Cardiac fibroblast (primary cell): ENCODE data around the gene ZSCAN5C.
A peak's percentile ranks its signal among the peaks of the same experiment; 100 is the strongest.

ENCODE experiments used
- DNase-seq, 2 donors: peaks; one replicate each; pipeline versions ENCODE4 v3.0.0 to v3.0.0-alpha.2; 2010; ENCODE audit warnings: low read depth in 2 of 2
- H3K4me3 ChIP-seq, 2 donors: replicated peaks in 1 of 2; 1 replicate in 1 of 2; 2 replicates in 1 of 2; pipeline ENCODE4 v1.5.1; 2011; ENCODE audit warnings: low read depth in 2 of 2, low read length in 2 of 2, mild to moderate bottlenecking in 2 of 2, moderate library complexity in 1 of 2
- CTCF ChIP-seq: IDR thresholded peaks from one replicate; pipeline ENCODE4 v1.5.1; 2011; ENCODE audit warnings: low read depth, mild to moderate bottlenecking, low read length, inconsistent platforms

ZSCAN5C gene

DNA sequence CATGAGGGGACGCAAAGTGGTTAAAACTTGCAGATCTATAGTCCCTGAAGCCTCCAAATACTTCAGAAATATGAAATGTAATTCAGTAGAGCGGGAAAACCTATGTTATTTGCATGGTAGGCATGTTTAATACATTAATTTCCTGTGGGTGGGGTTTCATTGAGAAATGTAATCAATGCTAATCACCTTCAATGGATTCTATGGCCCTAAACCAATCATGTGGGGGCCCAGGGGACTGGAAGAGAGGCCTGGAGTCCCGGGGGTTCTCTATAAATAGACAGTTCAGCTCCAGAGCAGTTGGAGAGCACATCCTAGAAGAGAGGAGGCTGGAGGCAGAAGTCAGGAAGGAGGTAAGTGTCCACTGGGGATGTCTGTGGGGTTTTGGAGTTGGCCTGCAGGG, at the start of gene ZSCAN5C:
TSS of gene ZSCAN5C (plus strand) at position 301 of the 400 bp plus-strand sequence. CDS start 3,641 bp downstream, outside the sequence.
- H3K4me3 ChIP-seq: no peak within 1 kb of the TSS
- DNase-seq: no peak
- no peak for TF ChIP-seq CTCF

GRCh38 chr19:56152644-56153043, 49.4 kb upstream of the ZSCAN5C start:
- DNase-seq: no peak
- TF ChIP-seq CTCF: no peak
- no peak overlapping the region for H3K4me3 ChIP-seq

DNA sequence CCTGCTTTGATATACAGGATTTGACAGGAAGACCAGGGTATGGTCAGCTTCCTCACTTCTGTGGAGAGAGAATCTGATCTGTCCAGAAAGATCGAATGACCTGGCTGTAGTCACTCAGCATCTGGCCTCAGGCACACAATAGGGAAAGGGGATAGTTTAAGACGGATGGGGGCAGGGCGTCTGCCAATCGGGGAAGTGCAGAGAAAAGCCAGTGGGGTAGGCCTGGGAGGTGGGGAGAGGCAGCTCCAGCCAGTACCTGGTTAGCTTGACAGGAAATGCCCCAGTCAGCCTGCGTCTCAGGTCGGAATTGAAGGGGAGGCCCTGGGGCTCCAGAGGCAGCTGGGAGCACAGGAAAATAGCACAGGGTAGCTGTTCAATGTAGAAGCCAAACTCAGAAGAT, 48.6 kb upstream of the ZSCAN5C start:
- no peak overlapping the region for H3K4me3 ChIP-seq
- DNase-seq: no peak
- no peak for TF ChIP-seq CTCF

GRCh38 chr19:56155124-56155687, 46.9 kb upstream of the ZSCAN5C start:
- DNase-seq: no peak
- peak; percentile 54 for TF ChIP-seq CTCF
- H3K4me3 ChIP-seq: no peak overlapping the region

- no peak for TF ChIP-seq CTCF
- no peak overlapping the region for H3K4me3 ChIP-seq
- DNase-seq: no peak
Observed at GRCh38 chr19:56156768-56157167, 45.3 kb upstream of the ZSCAN5C start.

DNA sequence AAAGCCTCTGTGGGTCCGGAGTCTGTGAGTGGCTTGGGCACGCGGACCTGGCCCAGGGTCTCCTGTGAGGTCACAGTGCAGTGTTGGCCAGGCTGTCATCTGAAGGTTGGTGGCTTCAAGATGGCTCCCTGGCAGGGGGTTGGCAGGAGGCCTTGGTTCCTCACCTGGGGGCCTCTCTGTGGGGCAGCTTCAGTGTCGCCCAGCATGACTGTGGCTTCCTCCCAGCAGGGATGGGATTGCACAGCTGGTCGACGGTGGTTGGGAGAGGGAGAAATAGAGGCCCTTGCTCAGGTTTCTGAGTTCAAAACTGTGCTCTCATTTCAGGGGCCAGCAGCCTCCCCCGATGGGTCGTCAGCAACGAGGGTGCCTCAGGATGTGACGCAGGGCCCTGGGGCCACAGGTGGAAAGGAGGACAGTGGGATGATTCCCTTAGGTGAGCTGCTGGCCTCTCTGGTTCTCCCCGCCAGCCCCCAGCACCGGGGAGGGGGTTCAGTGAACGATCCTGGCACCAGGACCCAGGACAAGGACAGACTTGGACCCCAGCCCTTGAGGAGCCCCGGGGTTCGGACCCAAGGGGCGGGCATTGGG, 43.8 kb upstream of the ZSCAN5C start:
- no peak for TF ChIP-seq CTCF
- DNase-seq: no peak
- no peak overlapping the region for H3K4me3 ChIP-seq

DNA sequence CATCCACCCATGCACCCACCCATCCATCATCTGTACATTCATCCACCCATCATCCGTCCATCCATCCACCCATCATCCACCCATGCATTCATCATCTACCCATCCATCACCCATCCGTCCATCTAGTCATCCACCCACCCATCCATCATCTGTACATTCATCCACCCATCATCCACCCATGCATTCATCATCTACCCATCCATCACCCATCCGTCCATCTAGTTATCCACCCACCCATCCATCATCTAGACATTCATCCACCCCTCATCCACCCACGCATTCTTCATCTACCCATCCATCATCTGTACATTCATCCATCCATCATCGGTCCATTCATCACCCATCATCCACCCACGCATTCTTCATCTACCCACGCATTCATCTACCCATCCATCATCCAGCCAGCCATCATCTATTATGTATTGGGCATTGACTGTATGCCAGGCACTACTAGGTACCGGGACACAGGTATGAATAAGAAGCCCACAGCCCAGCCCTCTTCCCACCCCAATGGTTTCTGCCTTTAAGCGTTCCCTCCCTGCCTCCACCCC, 43.0 kb upstream of the ZSCAN5C start:
- H3K4me3 ChIP-seq: no peak overlapping the region
- no peak for DNase-seq
- TF ChIP-seq CTCF: no peak
